DND-41 (cell line): ENCODE data around the gene GALNT12.

ENCODE experiments used
- ATAC-seq: fragments of 200-7000 bp; cut with Tn5 transposase; 3 replicates; pipeline ENCODE4 v1.9.1; 2021; ENCODE audit warnings: low read depth; ENCODE audit not compliant: insufficient read depth
- DNase-seq: peaks from one replicate; pipeline ENCODE4 v3.0.0-alpha.2; 2020
- H2AFZ ChIP-seq: 2 replicates; pipeline ENCODE4 v1.6.0; 2012; ENCODE audit warnings: low read depth, low read length
- H3K27ac ChIP-seq: 2 replicates; pipeline ENCODE4 v1.5.1; 2012; ENCODE audit warnings: low read length, inconsistent platforms
- H3K27me3 ChIP-seq: fragments of 200-600 bp; sonication (generic); 2 replicates; pipeline ENCODE4 v1.6.0; 2012; ENCODE audit warnings: low read length, mild to moderate bottlenecking, inconsistent platforms; ENCODE audit not compliant: insufficient read depth, poor library complexity
- H3K36me3 ChIP-seq: 2 replicates; pipeline ENCODE4 v1.5.1; 2012; ENCODE audit warnings: low read length, inconsistent platforms; ENCODE audit not compliant: insufficient read depth
- H3K4me1 ChIP-seq: 2 replicates; pipeline ENCODE4 v1.5.1; 2012; ENCODE audit warnings: mild to moderate bottlenecking, low read length; ENCODE audit not compliant: insufficient read depth
- H3K4me2 ChIP-seq: 2 replicates; pipeline ENCODE4 v1.6.0; 2012; ENCODE audit warnings: mild to moderate bottlenecking, moderate library complexity, low read length, inconsistent platforms; ENCODE audit not compliant: insufficient read depth
- H3K4me3 ChIP-seq, 2 experiments: fragments of 200-600 bp in 1 of 2; shearing (Covaris generic) in 1 of 2; 2 replicates each; pipeline ENCODE4 v1.5.1; 2012 to 2016; ENCODE audit warnings: inconsistent platforms in 2 of 2, low read length in 2 of 2, mild to moderate bottlenecking in 2 of 2, low read depth in 1 of 2, moderate library complexity in 1 of 2
- H3K79me2 ChIP-seq: 2 replicates; pipeline ENCODE4 v1.6.0; 2012; ENCODE audit warnings: low read length, inconsistent platforms; ENCODE audit not compliant: insufficient read depth
- H3K9ac ChIP-seq: 2 replicates; pipeline ENCODE4 v1.6.0; 2012; ENCODE audit warnings: low read depth, mild to moderate bottlenecking, inconsistent platforms, low read length, moderate library complexity
- H3K9me3 ChIP-seq: 2 replicates; pipeline ENCODE4 v1.5.1; 2012; ENCODE audit warnings: low read length, moderate library complexity, mild to moderate bottlenecking, inconsistent platforms; ENCODE audit not compliant: insufficient read depth, severe bottlenecking
- H4K20me1 ChIP-seq: 2 replicates; pipeline ENCODE4 v1.6.0; 2012; ENCODE audit warnings: low read length; ENCODE audit not compliant: insufficient read depth
- EZH2 ChIP-seq: IDR thresholded peaks from 3 replicates; pipeline ENCODE4 v1.6.1; 2012; ENCODE audit warnings: borderline replicate concordance, low read depth, mild to moderate bottlenecking, moderate library complexity, low read length, inconsistent platforms; ENCODE audit not compliant: severe bottlenecking
- TF ChIP-seq, protein P1 (sequence below): IDR thresholded peaks from 2 replicates; pipeline ENCODE4 v1.5.1; 2012; ENCODE audit warnings: borderline replicate concordance, low read length, moderate library complexity, mild to moderate bottlenecking; ENCODE audit not compliant: poor library complexity, severe bottlenecking; ENCODE audit errors: extremely low read depth

The GALNT12 gene

DNA sequence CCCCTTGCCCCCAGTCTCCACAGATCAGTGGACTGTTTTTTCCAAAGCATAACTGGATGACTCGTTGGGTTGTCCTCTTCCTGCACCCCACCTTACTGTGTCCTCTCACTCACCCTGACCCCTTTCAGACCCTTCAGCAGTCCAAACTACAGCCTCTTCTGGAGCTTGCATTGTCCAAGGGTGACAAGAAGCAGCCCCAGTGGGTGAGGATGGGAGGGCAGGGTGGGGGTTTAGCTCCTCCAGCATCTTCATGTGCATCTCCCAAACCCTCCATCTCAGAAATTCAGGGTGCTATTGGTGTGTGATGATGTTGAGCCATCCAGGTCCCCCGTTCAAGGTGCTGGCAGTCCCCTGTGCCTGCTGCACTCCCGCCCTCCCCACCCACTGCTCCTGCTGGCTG, 73.9 kb downstream of the GALNT12 start:
- H4K20me1 ChIP-seq: no peaks in the 10 kb centered on the region
- peaks cover 10% of the 10 kb centered on the region for H3K27me3 ChIP-seq
- H3K4me1 ChIP-seq: no peaks in the 10 kb centered on the region
- no peak for ATAC-seq
- no peaks in the 10 kb centered on the region for H3K36me3 ChIP-seq
- H3K79me2 ChIP-seq: no peaks in the 10 kb centered on the region
- no peaks in the 10 kb centered on the region for H3K9me3 ChIP-seq
- DNase-seq: no peak
- no peak overlapping the region for H3K9ac ChIP-seq
- H3K4me3 ChIP-seq: no peak overlapping the region
- no peak for TF ChIP-seq EZH2
- TF ChIP-seq, protein P1, sequence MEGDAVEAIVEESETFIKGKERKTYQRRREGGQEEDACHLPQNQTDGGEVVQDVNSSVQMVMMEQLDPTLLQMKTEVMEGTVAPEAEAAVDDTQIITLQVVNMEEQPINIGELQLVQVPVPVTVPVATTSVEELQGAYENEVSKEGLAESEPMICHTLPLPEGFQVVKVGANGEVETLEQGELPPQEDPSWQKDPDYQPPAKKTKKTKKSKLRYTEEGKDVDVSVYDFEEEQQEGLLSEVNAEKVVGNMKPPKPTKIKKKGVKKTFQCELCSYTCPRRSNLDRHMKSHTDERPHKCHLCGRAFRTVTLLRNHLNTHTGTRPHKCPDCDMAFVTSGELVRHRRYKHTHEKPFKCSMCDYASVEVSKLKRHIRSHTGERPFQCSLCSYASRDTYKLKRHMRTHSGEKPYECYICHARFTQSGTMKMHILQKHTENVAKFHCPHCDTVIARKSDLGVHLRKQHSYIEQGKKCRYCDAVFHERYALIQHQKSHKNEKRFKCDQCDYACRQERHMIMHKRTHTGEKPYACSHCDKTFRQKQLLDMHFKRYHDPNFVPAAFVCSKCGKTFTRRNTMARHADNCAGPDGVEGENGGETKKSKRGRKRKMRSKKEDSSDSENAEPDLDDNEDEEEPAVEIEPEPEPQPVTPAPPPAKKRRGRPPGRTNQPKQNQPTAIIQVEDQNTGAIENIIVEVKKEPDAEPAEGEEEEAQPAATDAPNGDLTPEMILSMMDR: no peak
- H2AFZ ChIP-seq: no peak overlapping the region
- no peak overlapping the region for H3K4me2 ChIP-seq
- H3K27ac ChIP-seq: no peak overlapping the region

DNA sequence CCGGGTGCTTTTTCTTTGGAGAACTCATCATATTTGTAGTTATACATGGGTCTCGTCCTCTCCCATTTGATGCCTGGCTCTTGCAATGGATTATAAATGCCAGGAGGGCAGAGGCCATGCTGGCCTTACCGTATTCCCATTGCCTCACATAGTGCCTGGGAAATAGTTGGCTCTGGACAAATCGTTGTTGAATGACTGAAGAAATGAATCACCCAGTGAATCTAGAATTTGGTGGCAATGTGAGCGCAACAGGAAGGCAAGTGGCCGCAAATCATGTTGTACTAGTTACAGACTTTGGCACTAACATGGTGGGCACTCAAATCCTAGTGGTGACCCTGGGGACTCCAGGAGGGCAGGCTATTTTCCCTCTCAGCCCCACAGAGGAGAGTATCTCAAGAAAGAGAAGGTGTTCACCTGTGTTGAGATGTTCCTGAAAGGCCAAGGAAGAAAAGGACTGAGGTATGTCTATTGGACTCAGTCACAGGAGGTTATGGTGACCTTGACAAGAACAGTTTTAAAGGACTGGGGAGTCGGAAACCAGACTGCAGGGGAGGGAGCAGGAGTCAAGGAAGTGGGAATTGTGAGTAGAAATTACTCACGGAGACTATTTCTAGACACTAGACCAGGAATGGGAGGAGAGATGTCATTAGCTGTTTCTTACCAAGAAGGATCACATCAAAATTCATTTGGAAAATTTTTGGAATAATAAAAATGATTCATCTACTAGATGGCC, 74.5 kb downstream of the GALNT12 start:
- no peak overlapping the region for H3K27ac ChIP-seq
- no peaks in the 10 kb centered on the region for H4K20me1 ChIP-seq
- no peaks in the 10 kb centered on the region for H3K79me2 ChIP-seq
- ATAC-seq (no peak), DNase-seq (no peak)
- no peak overlapping the region for H3K9ac ChIP-seq
- no peak overlapping the region for H3K4me3 ChIP-seq
- H3K27me3 ChIP-seq: peaks cover 10% of the 10 kb centered on the region
- H2AFZ ChIP-seq: no peak overlapping the region
- no peaks in the 10 kb centered on the region for H3K9me3 ChIP-seq
- no peaks in the 10 kb centered on the region for H3K36me3 ChIP-seq
- no peak overlapping the region for H3K4me2 ChIP-seq
- no peaks in the 10 kb centered on the region for H3K4me1 ChIP-seq
- TF ChIP-seq, protein P1: no peak
- TF ChIP-seq EZH2: no peak

DNA sequence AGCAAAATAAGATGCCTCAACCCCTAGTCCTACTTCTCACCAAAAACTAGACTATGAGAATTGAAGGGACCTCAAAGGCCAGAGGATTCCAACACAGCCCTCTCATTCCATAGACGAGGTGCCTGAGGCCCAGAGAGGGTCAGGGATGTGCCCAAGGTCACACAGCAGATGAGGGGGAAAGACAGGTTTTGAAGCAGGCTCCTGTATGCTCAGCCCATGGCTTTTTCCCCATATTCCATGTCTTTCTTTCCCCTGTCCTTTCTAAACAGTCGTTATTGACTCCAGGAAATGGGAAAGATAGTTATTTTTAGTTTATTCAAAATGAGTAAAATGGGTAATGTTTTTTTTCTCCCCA, 75.1 kb downstream of the GALNT12 start:
- ATAC-seq (no peak), DNase-seq (no peak)
- no peak overlapping the region for H2AFZ ChIP-seq
- H3K79me2 ChIP-seq: no peaks in the 10 kb centered on the region
- H3K4me2 ChIP-seq: no peak overlapping the region
- H3K9me3 ChIP-seq: no peaks in the 10 kb centered on the region
- no peak overlapping the region for H3K27ac ChIP-seq
- no peaks in the 10 kb centered on the region for H4K20me1 ChIP-seq
- no peaks in the 10 kb centered on the region for H3K36me3 ChIP-seq
- no peaks in the 10 kb centered on the region for H3K4me1 ChIP-seq
- no peak overlapping the region for H3K9ac ChIP-seq
- no peak for TF ChIP-seq EZH2
- TF ChIP-seq, protein P1: no peak
- peaks cover 10% of the 10 kb centered on the region for H3K27me3 ChIP-seq
- H3K4me3 ChIP-seq: no peak overlapping the region
